Neuron (in vitro differentiated cells): Measurements from ENCODE around the gene SNX19.

ENCODE experiments used
- H2AFZ ChIP-seq: one replicate; pipeline ENCODE4 v1.6.1; 2013; ENCODE audit warnings: low read depth, mild to moderate bottlenecking, inconsistent platforms, low read length, moderate library complexity
- H3K27me3 ChIP-seq: one replicate; pipeline ENCODE4 v1.6.1; 2013; ENCODE audit warnings: low read length; ENCODE audit not compliant: insufficient read depth
- H3K36me3 ChIP-seq: one replicate; pipeline ENCODE4 v1.6.1; 2013; ENCODE audit warnings: low read length; ENCODE audit not compliant: insufficient read depth
- H3K4me1 ChIP-seq: one replicate; pipeline ENCODE4 v1.6.1; 2013; ENCODE audit warnings: low read length; ENCODE audit not compliant: insufficient read depth
- H3K4me3 ChIP-seq: 2 replicates; pipeline ENCODE4 v1.5.1; 2013; ENCODE audit warnings: mild to moderate bottlenecking, low read length, moderate library complexity
- H3K9me3 ChIP-seq: one replicate; pipeline ENCODE4 v1.6.1; 2013; ENCODE audit warnings: low read length

SNX19 gene

GRCh38 chr11:130897262-130898182 lies 18.8 kb downstream of the SNX19 start:
- H3K4me1 ChIP-seq: peaks cover 18% of the 10 kb centered on the region
- no peak overlapping the region for H2AFZ ChIP-seq
- H3K27me3 ChIP-seq: no peaks in the 10 kb centered on the region
- H3K36me3 ChIP-seq: peaks cover 72% of the 10 kb centered on the region
- no peak overlapping the region for H3K4me3 ChIP-seq
- H3K9me3 ChIP-seq: no peaks in the 10 kb centered on the region

GRCh38 chr11:130894322-130895025 lies 21.8 kb downstream of the SNX19 start:
- Histone ChIP-seq H3K9me3 (no peaks in the 10 kb centered on the region), H3K4me1 (peaks cover 31% of the 10 kb centered on the region), H2AFZ (no peak overlapping the region), H3K4me3 (no peak overlapping the region), H3K27me3 (no peaks in the 10 kb centered on the region), H3K36me3 (peaks cover 49% of the 10 kb centered on the region)

- Histone ChIP-seq H3K36me3 (peaks cover 45% of the 10 kb centered on the region), H3K9me3 (no peaks in the 10 kb centered on the region), H3K4me1 (peaks cover 31% of the 10 kb centered on the region), H2AFZ (no peak overlapping the region), H3K4me3 (no peak overlapping the region), H3K27me3 (no peaks in the 10 kb centered on the region)
These were observed 23.4 kb downstream of the SNX19 start for GRCh38 chr11:130892861-130893260.

GRCh38 chr11:130891326-130891725 lies 25.0 kb downstream of the SNX19 start:
- Histone ChIP-seq H3K4me1 (peaks cover 31% of the 10 kb centered on the region), H3K4me3 (no peak overlapping the region), H3K9me3 (no peaks in the 10 kb centered on the region), H3K27me3 (no peaks in the 10 kb centered on the region), H3K36me3 (peaks cover 48% of the 10 kb centered on the region), H2AFZ (no peak overlapping the region)

GRCh38 chr11:130890039-130890745 lies 26.1 kb downstream of the SNX19 start:
- Histone ChIP-seq H2AFZ (no peak overlapping the region), H3K9me3 (no peaks in the 10 kb centered on the region), H3K4me3 (no peak overlapping the region), H3K36me3 (peaks cover 51% of the 10 kb centered on the region), H3K4me1 (peaks cover 31% of the 10 kb centered on the region), H3K27me3 (no peaks in the 10 kb centered on the region)

GRCh38 chr11:130888790-130889189 lies 27.5 kb downstream of the SNX19 start:
- Histone ChIP-seq H3K36me3 (peaks cover 49% of the 10 kb centered on the region), H3K4me3 (no peak overlapping the region), H3K4me1 (peaks cover 25% of the 10 kb centered on the region), H3K27me3 (no peaks in the 10 kb centered on the region), H2AFZ (no peak overlapping the region), H3K9me3 (no peaks in the 10 kb centered on the region)

- Histone ChIP-seq H3K27me3 (no peaks in the 10 kb centered on the region), H3K4me3 (no peak overlapping the region), H3K9me3 (no peaks in the 10 kb centered on the region), H3K4me1 (peaks cover 6% of the 10 kb centered on the region), H2AFZ (no peak overlapping the region), H3K36me3 (peaks cover 63% of the 10 kb centered on the region)
These were observed 29.6 kb downstream of the SNX19 start for GRCh38 chr11:130886704-130887103.

- Histone ChIP-seq H3K4me1 (no peaks in the 10 kb centered on the region), H2AFZ (no peak overlapping the region), H3K4me3 (no peak overlapping the region), H3K9me3 (no peaks in the 10 kb centered on the region), H3K27me3 (no peaks in the 10 kb centered on the region), H3K36me3 (peaks cover 85% of the 10 kb centered on the region)
These were observed 34.1 kb downstream of the SNX19 start for GRCh38 chr11:130882138-130882551.

- H3K36me3 ChIP-seq: peaks cover 88% of the 10 kb centered on the region
- H2AFZ ChIP-seq: no peak overlapping the region
- no peaks in the 10 kb centered on the region for H3K4me1 ChIP-seq
- H3K4me3 ChIP-seq: no peak overlapping the region
- no peaks in the 10 kb centered on the region for H3K27me3 ChIP-seq
- no peaks in the 10 kb centered on the region for H3K9me3 ChIP-seq
These were observed 34.7 kb downstream of the SNX19 start for GRCh38 chr11:130881475-130882137.

- Histone ChIP-seq H3K4me3 (no peak overlapping the region), H2AFZ (no peak overlapping the region), H3K4me1 (no peaks in the 10 kb centered on the region), H3K9me3 (no peaks in the 10 kb centered on the region), H3K36me3 (peaks cover 82% of the 10 kb centered on the region), H3K27me3 (no peaks in the 10 kb centered on the region)
These were observed 36.4 kb downstream of the SNX19 start for GRCh38 chr11:130879836-130880235.

- no peak overlapping the region for H3K4me3 ChIP-seq
- H3K9me3 ChIP-seq: no peaks in the 10 kb centered on the region
- no peaks in the 10 kb centered on the region for H3K27me3 ChIP-seq
- H3K36me3 ChIP-seq: peaks cover 76% of the 10 kb centered on the region
- H2AFZ ChIP-seq: no peak overlapping the region
- no peaks in the 10 kb centered on the region for H3K4me1 ChIP-seq
These were observed 39.1 kb downstream of the SNX19 start for GRCh38 chr11:130876931-130877915.

GRCh38 chr11:130876100-130876499 lies 40.2 kb downstream of the SNX19 start:
- H3K4me3 ChIP-seq: no peak overlapping the region
- no peaks in the 10 kb centered on the region for H3K27me3 ChIP-seq
- no peak overlapping the region for H2AFZ ChIP-seq
- no peaks in the 10 kb centered on the region for H3K9me3 ChIP-seq
- peaks cover 76% of the 10 kb centered on the region for H3K36me3 ChIP-seq
- no peaks in the 10 kb centered on the region for H3K4me1 ChIP-seq
